Right renal cortex interstitium (tissue), 3 donors: ENCODE measurements around the gene FSCN2. TPM values are rescaled to one million over a fixed set of nuclear protein-coding genes. Genes with fewer than 3 reads are reported as not detected.

Source experiments
- DNase-seq, 3 donors: peaks; one replicate each; pipeline ENCODE4 v3.0.0-alpha.2; 2013; ENCODE audit warnings: low read depth in 3 of 3, low spot score in 2 of 3
- polyA plus RNA-seq, 3 donors: library from polyadenylated mRNA; unstranded; fragments of 120-200 nt; gene quantifications; one replicate each; pipeline ENCODE4 v1.2.1, GENCODE V29; 2013; ENCODE audit not compliant: insufficient read length in 3 of 3

Gene FSCN2, protein sequence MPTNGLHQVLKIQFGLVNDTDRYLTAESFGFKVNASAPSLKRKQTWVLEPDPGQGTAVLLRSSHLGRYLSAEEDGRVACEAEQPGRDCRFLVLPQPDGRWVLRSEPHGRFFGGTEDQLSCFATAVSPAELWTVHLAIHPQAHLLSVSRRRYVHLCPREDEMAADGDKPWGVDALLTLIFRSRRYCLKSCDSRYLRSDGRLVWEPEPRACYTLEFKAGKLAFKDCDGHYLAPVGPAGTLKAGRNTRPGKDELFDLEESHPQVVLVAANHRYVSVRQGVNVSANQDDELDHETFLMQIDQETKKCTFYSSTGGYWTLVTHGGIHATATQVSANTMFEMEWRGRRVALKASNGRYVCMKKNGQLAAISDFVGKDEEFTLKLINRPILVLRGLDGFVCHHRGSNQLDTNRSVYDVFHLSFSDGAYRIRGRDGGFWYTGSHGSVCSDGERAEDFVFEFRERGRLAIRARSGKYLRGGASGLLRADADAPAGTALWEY
- polyA plus RNA-seq: 1 to 10 TPM in 2 of 3 donors, under 1 TPM in 1; 1.00 to 1.2 (median 1.1) TPM

GRCh38 chr17:81527591-81528383, at the start of gene FSCN2:
Gene FSCN2 (plus strand): TSS chr17:81528377. CDS start chr17:81528532, 155 bp downstream.
- no peak for DNase-seq

GRCh38 chr17:81479175-81480071, 48.8 kb upstream of the FSCN2 start:
- no peak for DNase-seq

DNA sequence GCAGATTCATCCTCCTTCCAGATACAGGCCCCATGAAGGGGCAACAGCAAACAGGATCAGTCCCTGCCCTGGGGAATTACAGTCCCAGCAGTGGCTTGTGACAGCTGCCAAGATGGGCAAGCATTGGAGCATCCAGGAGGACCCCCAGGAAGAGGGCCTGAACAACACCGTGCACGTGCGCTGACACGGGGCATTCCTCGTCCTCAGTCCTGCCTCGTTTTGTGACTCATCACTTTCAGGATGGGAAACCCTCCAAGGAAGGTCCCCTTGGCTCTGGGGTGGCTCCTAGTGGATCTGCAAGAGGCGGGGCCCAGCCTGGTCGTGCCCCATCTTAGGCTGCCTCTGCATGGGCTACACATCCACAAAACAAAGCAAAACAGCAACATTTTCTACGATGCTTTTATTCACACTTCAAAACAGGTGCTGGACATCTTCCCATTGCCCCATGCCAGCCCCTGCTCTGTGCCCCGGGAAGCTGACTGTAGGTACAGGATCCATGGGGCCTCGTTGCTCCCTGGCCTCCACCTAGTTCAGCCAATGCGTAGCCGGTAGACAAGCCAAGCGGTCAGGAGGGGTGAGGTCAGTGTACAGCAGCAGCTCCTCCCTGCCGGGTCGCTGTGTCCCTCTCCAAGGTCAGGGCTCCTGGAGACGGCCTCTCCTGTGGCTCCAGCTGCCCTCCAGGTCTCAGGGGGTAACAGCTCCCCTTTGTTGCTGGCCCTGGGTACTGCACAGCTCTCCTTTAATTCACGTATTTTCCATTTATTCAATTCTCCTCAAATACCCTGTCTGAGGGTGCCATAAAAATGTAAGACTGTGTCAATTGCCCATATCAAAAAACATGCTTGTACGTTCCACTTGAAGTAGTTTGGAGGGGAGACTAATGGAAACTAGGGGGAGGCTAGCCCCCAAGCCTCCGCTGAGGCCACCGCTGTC, 47.8 kb upstream of the FSCN2 start:
- no peak for DNase-seq

DNA sequence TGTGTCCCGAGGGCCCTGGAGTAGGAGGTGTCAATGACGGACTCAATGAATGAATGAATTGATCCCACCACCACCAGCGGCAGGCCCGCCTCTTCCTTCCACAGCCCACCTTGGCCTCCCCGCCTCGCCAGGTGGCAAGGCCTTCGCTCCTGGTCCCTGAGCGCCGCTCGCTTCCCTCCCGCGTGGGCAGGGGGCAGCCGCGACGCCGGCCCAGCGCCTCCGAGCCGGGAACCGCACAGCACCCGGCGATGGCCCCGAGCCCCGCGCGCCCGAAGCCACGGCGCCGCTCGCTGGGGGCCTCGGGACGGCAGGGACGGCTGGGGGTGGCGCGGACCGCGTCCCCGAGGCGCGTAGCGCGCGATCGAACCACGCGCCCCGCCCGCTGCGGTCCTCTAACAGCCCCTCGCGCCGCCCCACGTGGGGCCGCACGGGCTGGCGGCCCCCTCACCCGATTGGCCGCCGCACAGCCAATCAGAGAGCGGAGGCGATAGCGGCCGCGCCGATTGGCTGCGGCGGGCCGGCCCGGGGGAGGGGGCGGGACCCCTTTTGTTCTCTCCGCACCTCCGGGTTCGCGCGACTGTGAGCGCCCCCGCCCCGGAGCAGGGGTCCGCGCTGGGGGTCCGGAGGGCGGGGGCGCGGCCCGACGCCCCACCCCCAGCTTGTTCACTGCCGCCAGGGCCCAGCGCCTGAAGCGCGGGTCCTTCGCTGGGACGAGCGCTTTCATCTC, 46.9 kb upstream of the FSCN2 start:
- DNase-seq: peak in 1 of 3 donors; percentile 75

DNA sequence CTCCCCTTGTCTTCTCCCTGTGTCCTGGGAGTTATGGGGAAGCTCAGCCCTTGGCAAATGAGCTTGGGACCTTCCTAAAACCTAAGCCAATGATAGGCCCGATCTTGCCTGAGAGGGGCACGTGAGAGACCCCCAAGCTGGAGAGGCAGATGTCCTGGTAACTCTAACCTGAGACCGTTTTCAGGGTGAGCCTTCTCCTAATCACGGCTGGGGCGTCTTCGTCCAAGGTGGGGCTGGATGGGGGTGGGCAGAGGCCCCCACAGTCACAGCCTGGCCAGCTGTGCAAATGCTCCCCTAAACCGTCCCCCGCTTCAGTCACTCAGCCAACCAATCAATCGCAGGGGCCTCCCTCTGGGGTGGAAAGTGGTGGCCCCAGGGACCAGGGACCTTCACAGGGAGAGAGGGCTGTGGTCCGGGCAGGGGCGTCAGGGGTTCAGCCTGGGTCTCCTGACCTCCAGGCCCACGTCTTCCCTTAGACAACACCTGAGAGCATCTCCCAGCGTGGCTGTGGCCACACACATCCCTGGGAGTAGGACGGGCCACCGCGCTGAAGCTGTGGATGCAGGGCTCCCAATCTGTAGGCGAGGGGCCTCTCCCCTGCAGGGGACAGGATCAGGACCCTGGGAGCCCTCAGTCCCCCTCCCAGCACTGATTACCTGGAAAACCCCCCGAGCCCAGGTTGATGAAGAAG, 46.2 kb upstream of the FSCN2 start:
- no peak for DNase-seq

GRCh38 chr17:81482673-81483072, 45.5 kb upstream of the FSCN2 start:
- no peak for DNase-seq

DNA sequence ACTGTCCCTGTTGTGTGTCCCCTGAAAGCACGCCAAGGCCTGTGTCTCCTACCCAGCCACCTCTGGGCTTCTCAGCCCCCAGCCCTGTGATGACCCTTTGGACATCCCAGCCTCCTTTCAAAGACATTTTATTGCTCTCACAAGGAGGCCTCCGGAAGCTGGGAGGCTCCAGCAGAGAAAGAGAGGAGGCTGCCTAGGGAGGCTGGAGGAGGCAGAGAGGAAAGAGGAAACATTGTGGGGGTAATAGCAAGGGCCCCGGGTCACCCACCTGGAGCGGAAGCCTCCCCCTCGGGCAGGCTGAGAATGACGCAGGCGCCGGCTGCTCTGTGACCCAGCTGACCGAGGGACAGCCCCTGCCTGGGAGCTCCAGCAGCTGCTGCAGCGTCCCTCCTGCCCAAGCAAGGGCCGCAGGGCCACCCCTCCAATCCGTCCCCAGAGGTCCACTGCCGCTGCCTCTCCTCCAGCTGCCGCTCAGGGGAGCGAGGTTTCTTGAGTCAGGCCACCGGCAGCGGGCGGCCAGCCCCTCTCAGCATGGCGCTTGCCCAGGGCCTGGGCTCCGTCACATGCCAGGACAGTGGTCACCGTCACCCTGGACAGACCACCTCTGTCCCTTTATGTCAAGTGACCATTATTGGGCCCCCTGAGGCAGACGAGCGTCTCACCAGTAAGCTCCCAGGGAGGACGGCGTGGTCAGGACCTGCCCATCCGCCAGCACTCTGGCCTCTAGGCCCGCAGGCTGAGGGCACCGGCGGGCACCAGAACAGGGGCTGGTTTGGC, 44.9 kb upstream of the FSCN2 start:
- no peak for DNase-seq

GRCh38 chr17:81483862-81484194, 44.3 kb upstream of the FSCN2 start:
- no peak for DNase-seq

- DNase-seq: peak in 1 of 3 donors; percentile 72
Measured at GRCh38 chr17:81484195-81484979, 43.8 kb upstream of the FSCN2 start.

- no peak for DNase-seq
Measured at GRCh38 chr17:81486199-81486810, 41.9 kb upstream of the FSCN2 start.

DNA sequence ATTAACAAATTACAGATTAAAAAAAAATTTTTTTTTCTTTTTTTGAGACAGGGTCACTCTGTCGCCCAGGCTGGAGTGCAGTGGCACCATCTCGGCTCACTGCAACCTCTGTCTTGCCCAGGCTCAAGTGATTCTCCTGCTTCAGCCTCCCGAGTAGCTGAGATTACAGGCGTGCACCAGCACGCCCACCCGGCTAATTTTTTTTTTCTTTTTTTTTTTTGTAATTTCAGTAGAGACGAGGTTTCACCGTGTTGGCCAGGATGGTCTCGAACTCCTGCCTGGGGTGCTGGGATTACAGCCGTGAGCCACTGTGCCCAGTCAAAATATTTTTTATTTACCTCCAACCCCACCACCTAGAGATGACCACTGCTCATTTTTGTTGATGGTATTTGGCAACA, 41.1 kb upstream of the FSCN2 start:
- no peak for DNase-seq

GRCh38 chr17:81487487-81488275, 40.5 kb upstream of the FSCN2 start:
- peak in 1 of 3 donors; percentile 73 for DNase-seq

DNA sequence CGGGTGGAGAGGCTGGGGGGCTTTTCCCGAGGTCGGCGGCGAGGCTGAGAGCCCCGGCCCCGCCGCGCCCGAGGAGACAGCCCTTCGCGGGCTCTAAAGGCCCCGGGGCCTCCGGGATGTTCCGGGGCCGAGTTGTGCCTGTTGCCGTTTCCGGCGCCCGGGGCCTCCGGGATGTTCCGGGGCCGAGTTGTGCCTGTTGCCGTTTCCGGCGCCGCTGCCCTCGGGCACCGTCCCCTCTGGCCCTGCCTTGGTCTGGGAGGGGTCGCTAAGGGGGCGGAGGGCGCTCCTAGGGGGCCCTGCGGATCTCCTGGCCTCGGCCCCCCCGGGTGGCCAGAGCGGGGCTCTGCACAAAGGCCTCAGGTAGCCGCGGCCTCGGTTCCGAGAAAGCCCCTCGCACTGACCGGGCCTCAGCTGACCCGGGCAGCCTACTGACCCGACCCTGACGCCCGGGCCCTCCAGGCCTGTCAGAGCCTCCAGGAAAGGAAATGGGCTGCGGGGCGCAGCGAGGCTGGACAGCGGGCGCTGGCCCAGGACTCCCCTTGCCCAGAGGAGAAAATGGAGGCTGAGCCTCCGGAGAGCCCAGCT, 39.8 kb upstream of the FSCN2 start:
- no peak for DNase-seq

- DNase-seq: no peak
Measured at GRCh38 chr17:81489012-81489997, 38.9 kb upstream of the FSCN2 start.
